Gastroesophageal sphincter (tissue), 3 donors: ENCODE measurements around the gene PHRF1.

ENCODE experiments used
- POLR2A ChIP-seq, 2 donors: fragments of 450-650 bp; IDR thresholded peaks; one replicate each; pipeline ENCODE4 v1.6.1; 2017; ENCODE audit warnings: antibody characterized with exemption in 2 of 2, mild to moderate bottlenecking in 2 of 2, moderate library complexity in 1 of 2
- POLR2AphosphoS5 ChIP-seq: sonication (generic); formaldehyde crosslinking; IDR thresholded peaks from one replicate; pipeline ENCODE4 v1.6.1; 2017; ENCODE audit warnings: antibody characterized with exemption
- TF ChIP-seq, protein P1 (sequence below), 4 experiments: fragments of 200-600 bp in 2 of 4; fragments of 450-650 bp in 2 of 4; sonication (generic) in 1 of 4; IDR thresholded peaks; one replicate each; pipeline ENCODE4 v1.5.1; 2017 to 2019; ENCODE audit warnings: antibody characterized with exemption in 4 of 4, mild to moderate bottlenecking in 2 of 4, moderate library complexity in 2 of 4

DNA sequence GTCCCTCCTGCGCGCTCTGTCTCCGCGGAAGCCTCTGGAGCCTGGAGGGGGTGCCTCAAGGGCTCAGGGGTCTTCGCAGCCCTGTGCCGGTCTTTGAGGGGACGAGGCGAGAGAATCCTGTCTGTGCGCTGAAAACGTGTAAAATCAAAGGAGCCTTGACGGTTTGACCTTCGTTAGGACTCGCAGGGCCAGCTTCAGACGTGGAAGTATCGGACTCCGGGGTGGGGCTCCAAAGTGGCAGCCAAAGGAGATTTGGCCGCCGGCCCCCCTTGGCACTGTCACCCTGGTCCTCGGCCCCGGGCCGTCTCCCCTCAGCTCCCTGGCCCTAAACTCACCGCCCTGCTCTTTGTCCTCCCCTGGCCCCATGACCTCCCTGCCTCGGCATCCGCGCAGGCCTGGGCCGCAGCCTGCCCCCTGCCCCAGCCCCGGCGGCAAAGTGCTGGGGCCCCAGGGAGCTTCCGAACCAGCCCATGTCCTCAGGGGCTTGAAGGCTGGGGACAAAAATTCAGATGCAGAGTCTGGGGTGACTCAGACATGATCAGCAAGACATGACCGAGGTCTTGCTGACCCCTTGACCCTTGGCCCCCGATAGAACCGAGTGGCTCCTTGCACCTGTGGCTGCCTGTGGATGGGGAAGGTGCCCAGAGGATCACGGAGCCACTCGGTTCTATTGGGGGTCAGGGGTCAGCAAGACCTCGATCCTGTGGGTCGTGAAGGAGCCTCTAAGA, 6.9 kb upstream of the PHRF1 start:
- no peak for TF ChIP-seq POLR2AphosphoS5
- TF ChIP-seq, protein P1, sequence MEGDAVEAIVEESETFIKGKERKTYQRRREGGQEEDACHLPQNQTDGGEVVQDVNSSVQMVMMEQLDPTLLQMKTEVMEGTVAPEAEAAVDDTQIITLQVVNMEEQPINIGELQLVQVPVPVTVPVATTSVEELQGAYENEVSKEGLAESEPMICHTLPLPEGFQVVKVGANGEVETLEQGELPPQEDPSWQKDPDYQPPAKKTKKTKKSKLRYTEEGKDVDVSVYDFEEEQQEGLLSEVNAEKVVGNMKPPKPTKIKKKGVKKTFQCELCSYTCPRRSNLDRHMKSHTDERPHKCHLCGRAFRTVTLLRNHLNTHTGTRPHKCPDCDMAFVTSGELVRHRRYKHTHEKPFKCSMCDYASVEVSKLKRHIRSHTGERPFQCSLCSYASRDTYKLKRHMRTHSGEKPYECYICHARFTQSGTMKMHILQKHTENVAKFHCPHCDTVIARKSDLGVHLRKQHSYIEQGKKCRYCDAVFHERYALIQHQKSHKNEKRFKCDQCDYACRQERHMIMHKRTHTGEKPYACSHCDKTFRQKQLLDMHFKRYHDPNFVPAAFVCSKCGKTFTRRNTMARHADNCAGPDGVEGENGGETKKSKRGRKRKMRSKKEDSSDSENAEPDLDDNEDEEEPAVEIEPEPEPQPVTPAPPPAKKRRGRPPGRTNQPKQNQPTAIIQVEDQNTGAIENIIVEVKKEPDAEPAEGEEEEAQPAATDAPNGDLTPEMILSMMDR (IDR thresholded peaks at IDR 0.05) = no peak
- no peak for TF ChIP-seq POLR2A (IDR thresholded peaks at IDR 0.05)
